ENCODE measurements around the gene NDUFAF2. TPM values are rescaled to one million over a fixed set of nuclear protein-coding genes. Genes with fewer than 3 reads are reported as not detected.
A peak's percentile ranks its signal among the peaks of the same experiment; 100 is the strongest.

The NDUFAF2 gene
- total and polyA plus RNA-seq, 9 donors = 24.8 to 81.7 (median 31.8) TPM

- TF ChIP-seq EP300 (IDR thresholded peaks at IDR 0.05) (no peak), POLR2A (IDR thresholded peaks at IDR 0.05) (no peak)
- TF ChIP-seq, protein P1, sequence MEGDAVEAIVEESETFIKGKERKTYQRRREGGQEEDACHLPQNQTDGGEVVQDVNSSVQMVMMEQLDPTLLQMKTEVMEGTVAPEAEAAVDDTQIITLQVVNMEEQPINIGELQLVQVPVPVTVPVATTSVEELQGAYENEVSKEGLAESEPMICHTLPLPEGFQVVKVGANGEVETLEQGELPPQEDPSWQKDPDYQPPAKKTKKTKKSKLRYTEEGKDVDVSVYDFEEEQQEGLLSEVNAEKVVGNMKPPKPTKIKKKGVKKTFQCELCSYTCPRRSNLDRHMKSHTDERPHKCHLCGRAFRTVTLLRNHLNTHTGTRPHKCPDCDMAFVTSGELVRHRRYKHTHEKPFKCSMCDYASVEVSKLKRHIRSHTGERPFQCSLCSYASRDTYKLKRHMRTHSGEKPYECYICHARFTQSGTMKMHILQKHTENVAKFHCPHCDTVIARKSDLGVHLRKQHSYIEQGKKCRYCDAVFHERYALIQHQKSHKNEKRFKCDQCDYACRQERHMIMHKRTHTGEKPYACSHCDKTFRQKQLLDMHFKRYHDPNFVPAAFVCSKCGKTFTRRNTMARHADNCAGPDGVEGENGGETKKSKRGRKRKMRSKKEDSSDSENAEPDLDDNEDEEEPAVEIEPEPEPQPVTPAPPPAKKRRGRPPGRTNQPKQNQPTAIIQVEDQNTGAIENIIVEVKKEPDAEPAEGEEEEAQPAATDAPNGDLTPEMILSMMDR (IDR thresholded peaks at IDR 0.05) = no peak
- no peaks in the 10 kb centered on the region for H3K27me3 ChIP-seq
- peaks cover 3% of the 10 kb centered on the region for H3K4me1 ChIP-seq (ENCODE audit: insufficient read depth)
- H3K9me3 ChIP-seq = no peaks in the 10 kb centered on the region
- no peak overlapping the region for H3K4me3 ChIP-seq
- H3K36me3 ChIP-seq = no peaks in the 10 kb centered on the region
- no peak for DNase-seq
- 88 to 92% (median 91%) methylated on average over 3 of the region's 3 CpGs for WGBS, 3 donors
- intact Hi-C loops (cut with DNase I) = loop anchor here in 1 of 4 donors (5.0 kb wide), 1 partner anchor 172 kb away; the partner anchor contains the start of gene ZSWIM6
- H3K27ac ChIP-seq = no peak overlapping the region
Observed at GRCh38 chr5:61160497-61160896, 215.5 kb downstream of the NDUFAF2 start.

GRCh38 chr5:61162010-61162831 is 217.2 kb downstream of the NDUFAF2 start, which contains the start of gene SMIM15:
SMIM15 (minus strand) TSS chr5:61162468; CDS start chr5:61160171, 2,297 bp downstream.
- intact Hi-C loops (cut with DNase I) = loop anchor here in 2 of 4 donors (1.0 to 5.0 kb wide), 2 partner anchors 170 kb away; partner anchors contain the start of gene ZSWIM6 (in 2 of the 2)
- H3K9me3 ChIP-seq = no peaks in the 10 kb centered on the region
- peak within 1 kb of the TSS; percentile 86 to 91 for H3K27ac ChIP-seq
- no peaks in the 10 kb centered on the region for H3K27me3 ChIP-seq
- peak; percentile 40 for TF ChIP-seq POLR2A (IDR thresholded peaks at IDR 0.05)
- TF ChIP-seq, protein P1 (IDR thresholded peaks at IDR 0.05) = no peak
- WGBS, 3 donors = 0 to 1% (median 0%) methylated on average over 61 to 73 of the region's 73 CpGs
- H3K4me1 ChIP-seq (ENCODE audit: insufficient read depth) = peaks cover 3% of the 10 kb centered on the region
- peak; percentile 84 to 91 (median 88) for DNase-seq
- no peaks in the 10 kb centered on the region for H3K36me3 ChIP-seq
- peak within 1 kb of the TSS; percentile 83 for H3K4me3 ChIP-seq

- TF ChIP-seq EP300 (IDR thresholded peaks at IDR 0.05) (no peak), POLR2A (IDR thresholded peaks at IDR 0.05) (peak; percentile 4)
- Histone ChIP-seq H3K36me3 (no peaks in the 10 kb centered on the region), H3K9me3 (no peaks in the 10 kb centered on the region), H3K27me3 (no peaks in the 10 kb centered on the region), H3K27ac (peak overlapping the region; percentile 86 to 91), H3K4me1 (ENCODE audit: insufficient read depth) (peaks cover 3% of the 10 kb centered on the region), H3K4me3 (peak overlapping the region; percentile 83)
- peak in 1 of 5 donors; percentile 31 for DNase-seq
- intact Hi-C loops (cut with DNase I) = loop anchor here in 2 of 4 donors (1.0 to 5.0 kb wide), 2 partner anchors 169 kb away; partner anchors contain the start of gene ZSWIM6 (in 2 of the 2)
- 13 to 19% (median 13%) methylated on average over 14 of the region's 14 CpGs for WGBS, 3 donors
Observed at GRCh38 chr5:61162832-61163567, 218.0 kb downstream of the NDUFAF2 start.

DNA sequence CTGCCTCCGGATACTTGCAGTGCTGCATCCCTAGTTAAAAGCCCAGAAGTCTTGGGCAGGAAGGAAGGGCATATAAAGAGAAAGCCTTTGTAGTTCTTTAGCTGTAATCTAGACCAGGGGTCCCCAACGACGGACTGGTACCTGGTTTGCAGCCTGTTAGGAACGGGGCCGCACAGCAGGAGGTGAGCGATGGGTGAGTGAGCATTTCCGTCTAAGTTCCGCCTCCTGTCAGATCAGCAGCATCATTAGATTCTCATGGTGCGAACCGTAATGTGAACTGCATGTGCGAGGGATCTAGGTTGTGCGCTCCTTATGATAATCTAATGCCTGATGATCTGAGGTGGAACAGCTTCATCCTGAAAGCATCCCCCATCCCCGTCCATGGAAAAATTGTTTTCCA is 218.9 kb downstream of the NDUFAF2 start:
- TF ChIP-seq POLR2A (IDR thresholded peaks at IDR 0.05) (no peak), EP300 (IDR thresholded peaks at IDR 0.05) (no peak)
- TF ChIP-seq, protein P1 (IDR thresholded peaks at IDR 0.05) = no peak
- intact Hi-C loops (cut with DNase I) = loop anchor here in 1 of 4 donors (5.0 kb wide), 1 partner anchor 168 kb away; the partner anchor contains the start of gene ZSWIM6
- Histone ChIP-seq H3K4me3 (no peak overlapping the region), H3K27ac (no peak overlapping the region), H3K4me1 (ENCODE audit: insufficient read depth) (peaks cover 3% of the 10 kb centered on the region), H3K36me3 (no peaks in the 10 kb centered on the region), H3K27me3 (no peaks in the 10 kb centered on the region), H3K9me3 (no peaks in the 10 kb centered on the region)
- DNase-seq = no peak
- 96 to 97% (median 96%) methylated on average over 13 of the region's 13 CpGs for WGBS, 3 donors
